SK-N-SH (cell line): Measurements from ENCODE around the gene COL28A1.

Source experiments
- CTCF ChIP-seq: fragments of 200-600 bp; sonication (generic); IDR thresholded peaks from 2 replicates; pipeline ENCODE4 v1.6.1; 2017; ENCODE audit warnings: antibody characterized with exemption, mild to moderate bottlenecking, moderate library complexity
- EP300 ChIP-seq, 2 experiments: IDR thresholded peaks; 2 replicates each; pipeline versions ENCODE4 v1.4.0 to v1.6.1; 2012; ENCODE audit warnings: borderline replicate concordance in 1 of 2, low read depth in 1 of 2, low read length in 1 of 2
- FOSL2 ChIP-seq: IDR thresholded peaks from 2 replicates; pipeline ENCODE4 v1.4.0; 2012; ENCODE audit warnings: low read depth, mild to moderate bottlenecking, moderate library complexity, borderline replicate concordance
- GABPA ChIP-seq: IDR thresholded peaks from 2 replicates; pipeline ENCODE4 v1.4.0; 2012; ENCODE audit warnings: low read depth, mild to moderate bottlenecking
- POLR2AphosphoS5 ChIP-seq: IDR thresholded peaks from 2 replicates; pipeline ENCODE4 v1.6.1; 2012; ENCODE audit warnings: low read depth, low read length
- TCF12 ChIP-seq: IDR thresholded peaks from 2 replicates; pipeline ENCODE4 v1.4.0; 2012
- USF2 ChIP-seq: fragments of 150-350 bp; IDR thresholded peaks from 2 replicates; pipeline ENCODE4 v1.6.1; 2017; ENCODE audit warnings: antibody characterized with exemption, low read length, low read depth, borderline replicate concordance
- TF ChIP-seq, protein P1 (sequence below): IDR thresholded peaks from 2 replicates; pipeline ENCODE4 v1.6.1; 2012; ENCODE audit warnings: mild to moderate bottlenecking, low read depth, low read length, moderate library complexity

GRCh38 chr7:7414791-7415603, 120.7 kb downstream of the COL28A1 start:
- TF ChIP-seq CTCF (no peak), POLR2AphosphoS5 (no peak), TCF12 (no peak), GABPA (no peak), EP300 (IDR thresholded peaks at IDR 0.05; ENCODE audit: borderline replicate concordance in 1 of 2, low read depth in 1 of 2, low read length in 1 of 2) (no peak), USF2 (no peak), FOSL2 (no peak)
- TF ChIP-seq, protein P1, sequence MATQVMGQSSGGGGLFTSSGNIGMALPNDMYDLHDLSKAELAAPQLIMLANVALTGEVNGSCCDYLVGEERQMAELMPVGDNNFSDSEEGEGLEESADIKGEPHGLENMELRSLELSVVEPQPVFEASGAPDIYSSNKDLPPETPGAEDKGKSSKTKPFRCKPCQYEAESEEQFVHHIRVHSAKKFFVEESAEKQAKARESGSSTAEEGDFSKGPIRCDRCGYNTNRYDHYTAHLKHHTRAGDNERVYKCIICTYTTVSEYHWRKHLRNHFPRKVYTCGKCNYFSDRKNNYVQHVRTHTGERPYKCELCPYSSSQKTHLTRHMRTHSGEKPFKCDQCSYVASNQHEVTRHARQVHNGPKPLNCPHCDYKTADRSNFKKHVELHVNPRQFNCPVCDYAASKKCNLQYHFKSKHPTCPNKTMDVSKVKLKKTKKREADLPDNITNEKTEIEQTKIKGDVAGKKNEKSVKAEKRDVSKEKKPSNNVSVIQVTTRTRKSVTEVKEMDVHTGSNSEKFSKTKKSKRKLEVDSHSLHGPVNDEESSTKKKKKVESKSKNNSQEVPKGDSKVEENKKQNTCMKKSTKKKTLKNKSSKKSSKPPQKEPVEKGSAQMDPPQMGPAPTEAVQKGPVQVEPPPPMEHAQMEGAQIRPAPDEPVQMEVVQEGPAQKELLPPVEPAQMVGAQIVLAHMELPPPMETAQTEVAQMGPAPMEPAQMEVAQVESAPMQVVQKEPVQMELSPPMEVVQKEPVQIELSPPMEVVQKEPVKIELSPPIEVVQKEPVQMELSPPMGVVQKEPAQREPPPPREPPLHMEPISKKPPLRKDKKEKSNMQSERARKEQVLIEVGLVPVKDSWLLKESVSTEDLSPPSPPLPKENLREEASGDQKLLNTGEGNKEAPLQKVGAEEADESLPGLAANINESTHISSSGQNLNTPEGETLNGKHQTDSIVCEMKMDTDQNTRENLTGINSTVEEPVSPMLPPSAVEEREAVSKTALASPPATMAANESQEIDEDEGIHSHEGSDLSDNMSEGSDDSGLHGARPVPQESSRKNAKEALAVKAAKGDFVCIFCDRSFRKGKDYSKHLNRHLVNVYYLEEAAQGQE = no peak
